Stomach (tissue), 9 donors: ENCODE measurements around the gene SULF2. TPM values are rescaled to one million over a fixed set of nuclear protein-coding genes. Genes with fewer than 3 reads are reported as not detected.

Source experiments
- DNase-seq, 2 donors: peaks; one replicate each; pipeline versions ENCODE4 v3.0.0 to v3.0.0-alpha.2; 2013 to 2019
- H3K27ac ChIP-seq, 5 donors: fragments of 200-600 bp in 4 of 5; sonication (generic) in 4 of 5; one replicate each; pipeline ENCODE4 v1.5.1; 2013 to 2019; ENCODE audit warnings: mild to moderate bottlenecking in 1 of 5, moderate library complexity in 1 of 5
- H3K27me3 ChIP-seq, 3 donors: fragments of 200-600 bp; sonication (generic); one replicate each; pipeline ENCODE4 v1.5.1; 2017 to 2019; ENCODE audit warnings: mixed run types in 1 of 3
- H3K36me3 ChIP-seq, 4 donors: fragments of 200-600 bp; sonication (generic); 1 replicate in 3 of 4; 2 replicates in 1 of 4; pipeline ENCODE4 v1.5.1; 2016 to 2019
- H3K4me1 ChIP-seq, 4 donors: fragments of 200-600 bp; sonication (generic); one replicate each; pipeline ENCODE4 v1.5.1; 2016 to 2019
- H3K4me3 ChIP-seq, 4 donors: fragments of 200-600 bp; sonication (generic) in 3 of 4; one replicate each; pipeline ENCODE4 v1.5.1; 2016 to 2019; ENCODE audit warnings: mild to moderate bottlenecking in 1 of 4
- H3K9me3 ChIP-seq, 4 donors: fragments of 200-600 bp; sonication (generic); one replicate each; pipeline ENCODE4 v1.5.1; 2016 to 2019
- CTCF ChIP-seq, 7 experiments: fragments of 450-650 bp in 4 of 7; fragments of 200-600 bp in 3 of 7; sonication (generic) in 3 of 7; IDR thresholded peaks; one replicate each; pipeline ENCODE4 v1.5.1; 2016 to 2019; ENCODE audit warnings: antibody characterized with exemption in 7 of 7, control low read depth in 2 of 7, mild to moderate bottlenecking in 1 of 7
- EP300 ChIP-seq: sonication (generic); formaldehyde crosslinking; IDR thresholded peaks from one replicate; pipeline ENCODE4 v1.6.1; 2017; ENCODE audit warnings: antibody characterized with exemption
- POLR2A ChIP-seq, 4 donors: fragments of 450-650 bp; IDR thresholded peaks; one replicate each; pipeline ENCODE4 v1.6.1; 2016; ENCODE audit warnings: antibody characterized with exemption in 4 of 4, control low read depth in 2 of 4, mild to moderate bottlenecking in 1 of 4, moderate library complexity in 1 of 4
- POLR2AphosphoS5 ChIP-seq, 3 donors: sonication (generic); formaldehyde crosslinking; IDR thresholded peaks; one replicate each; pipeline ENCODE4 v1.6.1; 2016; ENCODE audit warnings: antibody characterized with exemption in 3 of 3
- WGBS, 5 donors: extraction: QIAGEN DNeasy Blood & Tissue Kit in 3 of 5; methylation state at CpG; one replicate each; pipeline versions ENCODE4 v1.1.5 to v1.1.7; 2013 to 2018; 5-methylcytosine and 5-hydroxymethylcytosine counted together
- intact Hi-C: fragments of 100-400 bp; cut with DNase I; formaldehyde crosslinking; loops from one replicate; pipeline ENCODE4 v1.15.1; 2023; ENCODE audit warnings: low total_unique reads
- polyA plus RNA-seq, 3 donors: library from polyadenylated mRNA; stranded (reverse); fragments of 200-250 nt; gene quantifications; one replicate each; pipeline ENCODE4 v1.2.3, GENCODE V29; 2013
- total RNA-seq, 5 donors: library from RNA; depleted of rRNA; stranded (reverse); fragments of >200 nt; gene quantifications; one replicate each; pipeline versions ENCODE4 v1.1.0 to v1.2.3, GENCODE V29; 2014 to 2016
- donor health status: healthy with polysubstance abuse.
- donor health status: Bipolar disorder and iron deficiency.
- donor health status: healthy.

Gene SULF2
- total and polyA plus RNA-seq, 8 donors, result 9.0 to 226 (median 27.3) TPM

GRCh38 chr20:47725248-47725973 is 59.9 kb downstream of the SULF2 start:
- no peaks in the 10 kb centered on the region for H3K9me3 ChIP-seq
- TF ChIP-seq POLR2A (IDR thresholded peaks at IDR 0.05) (no peak), EP300 (no peak), CTCF (IDR thresholded peaks at IDR 0.05) (peak in 5 of 7 experiments; percentile 55 to 88 (median 82)), POLR2AphosphoS5 (IDR thresholded peaks at IDR 0.05) (peak in 1 of 3 donors; percentile 50)
- peaks cover 0 to 29% (median 7%) of the 10 kb centered on the region in 4 donors for H3K4me1 ChIP-seq
- no peak overlapping the region for H3K27ac ChIP-seq
- H3K27me3 ChIP-seq, result no peaks in the 10 kb centered on the region
- peaks cover 0 to 5% (median 0%) of the 10 kb centered on the region in 4 donors for H3K36me3 ChIP-seq
- no peak overlapping the region for H3K4me3 ChIP-seq
- DNase-seq, result peak; percentile 76 to 95
- 54 to 61% (median 56%) methylated on average over 16 to 18 of the region's 18 CpGs for WGBS, 5 donors
- intact Hi-C loops, result loop anchor here (10.0 kb wide), 1 partner anchor 899 kb away; no protein-coding TSS in a partner anchor

GRCh38 chr20:47724910-47725247 is 60.4 kb downstream of the SULF2 start:
- H3K36me3 ChIP-seq, result peaks cover 0 to 3% (median 0%) of the 10 kb centered on the region in 4 donors
- no peaks in the 10 kb centered on the region for H3K27me3 ChIP-seq
- intact Hi-C loops, result loop anchor here (10.0 kb wide), 1 partner anchor 900 kb away; no protein-coding TSS in a partner anchor
- peaks cover 0 to 30% (median 8%) of the 10 kb centered on the region in 4 donors for H3K4me1 ChIP-seq
- no peak overlapping the region for H3K27ac ChIP-seq
- H3K4me3 ChIP-seq, result no peak overlapping the region
- no peaks in the 10 kb centered on the region for H3K9me3 ChIP-seq
- TF ChIP-seq CTCF (IDR thresholded peaks at IDR 0.05), result no peak
- TF ChIP-seq EP300, result no peak
- no peak for TF ChIP-seq POLR2AphosphoS5 (IDR thresholded peaks at IDR 0.05)
- TF ChIP-seq POLR2A (IDR thresholded peaks at IDR 0.05), result no peak
- WGBS, 5 donors, result 89 to 94% (median 91%) methylated on average over 5 of the region's 5 CpGs
- DNase-seq, result no peak

- H3K4me3 ChIP-seq, result no peak overlapping the region
- no peaks in the 10 kb centered on the region for H3K9me3 ChIP-seq
- H3K4me1 ChIP-seq, result peaks cover 0 to 32% (median 10%) of the 10 kb centered on the region in 4 donors
- 74 to 89% (median 82%) methylated on average over 6 of the region's 6 CpGs for WGBS, 5 donors
- no peaks in the 10 kb centered on the region for H3K27me3 ChIP-seq
- DNase-seq, result no peak
- no peaks in the 10 kb centered on the region for H3K36me3 ChIP-seq
- H3K27ac ChIP-seq, result no peak overlapping the region
- no peak for TF ChIP-seq POLR2A (IDR thresholded peaks at IDR 0.05)
- no peak for TF ChIP-seq CTCF (IDR thresholded peaks at IDR 0.05)
- TF ChIP-seq POLR2AphosphoS5 (IDR thresholded peaks at IDR 0.05), result no peak
- TF ChIP-seq EP300, result no peak
- intact Hi-C loops, result loop anchor here (10.0 kb wide), 1 partner anchor 900 kb away; no protein-coding TSS in a partner anchor
Observed at GRCh38 chr20:47724396-47724795, 60.9 kb downstream of the SULF2 start.

GRCh38 chr20:47723322-47723721 is 62.0 kb downstream of the SULF2 start:
- intact Hi-C loops, result loop anchor here (10.0 kb wide), 1 partner anchor 901 kb away; no protein-coding TSS in a partner anchor
- WGBS, 5 donors, result 71 to 84% (median 81%) methylated on average over 11 of the region's 11 CpGs

More at GRCh38 chr20:47723322-47723721, 62.0 kb downstream of the SULF2 start:
- Histone ChIP-seq H3K4me3 (no peak overlapping the region), H3K27me3 (no peaks in the 10 kb centered on the region), H3K36me3 (no peaks in the 10 kb centered on the region), H3K4me1 (peaks cover 0 to 32% (median 11%) of the 10 kb centered on the region in 4 donors), H3K27ac (no peak overlapping the region), H3K9me3 (no peaks in the 10 kb centered on the region)
- no peak for DNase-seq
- TF ChIP-seq EP300 (no peak), CTCF (IDR thresholded peaks at IDR 0.05) (no peak), POLR2AphosphoS5 (IDR thresholded peaks at IDR 0.05) (no peak), POLR2A (IDR thresholded peaks at IDR 0.05) (no peak)
